ENCODE results near the gene CARD9.

CARD9 gene

DNA sequence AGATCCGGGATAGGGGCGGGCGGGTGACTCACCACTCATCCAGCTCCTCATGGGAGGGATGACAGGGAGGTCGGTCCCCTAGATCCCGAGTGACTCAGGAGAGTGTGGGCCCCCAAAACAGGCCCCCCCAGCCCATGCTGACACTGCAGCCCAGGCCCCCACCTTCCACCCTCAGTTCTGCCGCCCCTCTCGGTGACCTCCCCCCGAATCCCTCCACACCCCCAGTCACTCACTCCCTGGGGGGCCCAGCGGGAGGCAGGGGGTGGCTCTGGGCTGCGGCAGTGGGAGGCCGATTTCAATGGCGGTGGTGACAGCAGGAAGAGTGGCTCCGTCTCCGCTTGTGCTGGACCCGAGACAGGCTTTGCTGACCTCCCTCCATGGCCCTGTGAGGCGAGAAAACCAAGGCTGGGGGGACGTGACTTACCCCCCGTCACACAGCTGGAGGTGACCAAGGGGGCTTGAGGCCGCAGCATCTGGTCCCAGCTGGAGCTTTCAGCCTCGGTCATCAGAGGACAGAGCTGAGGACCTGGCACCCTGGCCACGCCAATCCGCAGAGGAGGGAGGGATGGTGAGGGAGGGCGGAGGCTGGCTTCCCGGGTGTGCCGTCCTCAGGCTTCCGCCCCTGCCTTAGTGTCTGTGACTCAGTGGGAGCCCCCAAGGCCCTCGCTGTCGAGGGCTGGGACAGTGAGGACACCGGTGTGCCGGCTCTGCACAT lies 37.2 kb downstream of the CARD9 start:
- TF ChIP-seq CTCF (conservative IDR thresholded peaks at IDR 0.05) (no peak), ZFX (IDR thresholded peaks at IDR 0.05) (no peak)

DNA sequence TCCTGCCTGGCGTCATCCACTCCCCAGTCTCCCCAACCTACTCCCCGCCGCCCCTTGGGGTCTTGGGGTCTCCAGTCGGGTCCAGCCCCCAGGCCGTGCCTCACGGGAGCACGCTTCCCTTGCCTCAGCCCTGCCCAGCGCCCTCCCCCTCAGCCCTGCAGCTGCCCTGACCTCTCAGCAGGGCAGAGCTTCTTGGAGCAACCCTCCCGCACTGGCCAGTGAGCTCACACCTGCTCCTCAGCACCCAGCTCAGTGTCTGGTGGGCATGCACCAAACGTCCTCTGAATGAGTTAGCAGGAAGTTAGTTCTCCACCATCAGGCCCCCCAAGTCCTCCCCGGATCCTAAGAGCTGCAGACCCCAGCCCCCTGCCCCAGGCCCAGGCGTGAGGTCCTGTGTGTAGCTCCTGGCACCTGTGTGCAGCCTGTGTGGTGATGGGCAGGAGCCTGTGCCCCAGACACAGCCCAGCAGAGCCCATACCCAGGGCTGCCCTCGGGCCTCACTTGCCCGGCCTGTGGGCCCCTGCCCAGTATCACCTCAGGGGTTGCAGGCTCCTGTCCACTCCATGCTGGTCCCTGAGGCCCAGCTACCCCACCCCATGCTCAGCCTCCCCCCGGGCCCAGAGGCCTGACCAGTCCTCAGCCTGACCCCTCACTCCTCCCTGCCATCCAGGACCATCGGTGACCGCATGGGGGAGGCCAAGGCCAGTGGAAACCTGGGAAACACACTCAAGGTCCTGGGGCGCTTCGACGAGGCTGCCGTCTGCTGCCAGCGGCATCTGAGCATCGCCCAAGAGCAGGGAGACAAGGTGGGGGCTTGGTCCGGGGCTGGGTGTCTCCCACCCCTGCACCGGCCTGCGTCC lies 37.9 kb downstream of the CARD9 start:
- no peak for TF ChIP-seq ZFX (IDR thresholded peaks at IDR 0.05)
- TF ChIP-seq CTCF (conservative IDR thresholded peaks at IDR 0.05): no peak
- H3K27ac ChIP-seq: no peak overlapping the region

More for the DNA sequence above, 37.2 kb downstream of the CARD9 start:
- no peak overlapping the region for H3K27ac ChIP-seq

- TF ChIP-seq ZFX (IDR thresholded peaks at IDR 0.05): no peak
- no peak overlapping the region for H3K27ac ChIP-seq
These were observed 38.9 kb downstream of the CARD9 start for GRCh38 chr9:136334541-136334940.

DNA sequence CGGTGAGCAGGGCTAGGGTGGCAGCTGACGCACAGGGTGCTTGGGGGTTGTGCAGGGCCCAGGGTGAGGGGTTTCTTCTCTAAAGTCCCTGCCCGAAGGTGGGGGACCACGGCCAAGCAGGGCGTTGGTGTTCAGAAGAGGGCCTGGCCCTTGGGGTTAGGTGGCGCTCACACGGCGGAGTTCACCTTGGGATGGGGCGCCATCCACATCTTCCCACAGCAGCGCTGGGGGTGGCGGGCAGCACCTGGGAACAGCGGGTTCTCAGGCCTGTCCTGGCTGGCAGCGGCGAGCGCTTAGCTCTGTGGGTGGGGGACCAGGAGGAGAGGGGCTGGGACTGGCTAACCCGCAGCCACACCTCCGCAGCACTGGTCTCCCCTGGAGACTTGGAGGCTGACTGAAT lies 40.0 kb downstream of the CARD9 start:
- TF ChIP-seq CTCF (conservative IDR thresholded peaks at IDR 0.05): no peak
- TF ChIP-seq ZFX (IDR thresholded peaks at IDR 0.05): no peak

DNA sequence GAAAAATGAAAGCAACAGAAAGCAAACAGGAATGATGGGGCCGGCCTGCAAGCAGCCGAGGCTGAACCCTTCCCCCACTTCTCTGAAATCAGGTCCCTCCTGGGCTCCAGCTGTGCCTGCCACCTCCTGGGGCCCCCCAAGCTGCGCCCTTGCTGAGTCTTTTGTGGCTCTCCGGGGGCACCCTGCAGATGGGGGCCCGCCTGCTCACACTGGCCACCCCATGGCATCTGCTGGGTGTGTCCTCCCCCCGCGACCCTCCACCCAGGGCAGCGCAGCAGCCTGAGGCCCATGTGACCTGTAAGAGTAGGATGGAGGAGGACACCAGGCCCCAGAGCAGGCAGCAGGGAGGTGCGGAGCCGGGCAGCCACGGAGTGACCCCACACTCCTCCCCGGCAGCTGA lies 40.4 kb downstream of the CARD9 start:
- TF ChIP-seq CTCF (conservative IDR thresholded peaks at IDR 0.05) (no peak), ZFX (IDR thresholded peaks at IDR 0.05) (no peak)
- H3K27ac ChIP-seq: no peak overlapping the region

More for the DNA sequence above, 40.0 kb downstream of the CARD9 start:
- H3K27ac ChIP-seq: no peak overlapping the region

GRCh38 chr9:136332482-136332983 lies 40.9 kb downstream of the CARD9 start:
- no peak overlapping the region for H3K27ac ChIP-seq
- TF ChIP-seq CTCF (conservative IDR thresholded peaks at IDR 0.05): no peak
- no peak for TF ChIP-seq ZFX (IDR thresholded peaks at IDR 0.05)

DNA sequence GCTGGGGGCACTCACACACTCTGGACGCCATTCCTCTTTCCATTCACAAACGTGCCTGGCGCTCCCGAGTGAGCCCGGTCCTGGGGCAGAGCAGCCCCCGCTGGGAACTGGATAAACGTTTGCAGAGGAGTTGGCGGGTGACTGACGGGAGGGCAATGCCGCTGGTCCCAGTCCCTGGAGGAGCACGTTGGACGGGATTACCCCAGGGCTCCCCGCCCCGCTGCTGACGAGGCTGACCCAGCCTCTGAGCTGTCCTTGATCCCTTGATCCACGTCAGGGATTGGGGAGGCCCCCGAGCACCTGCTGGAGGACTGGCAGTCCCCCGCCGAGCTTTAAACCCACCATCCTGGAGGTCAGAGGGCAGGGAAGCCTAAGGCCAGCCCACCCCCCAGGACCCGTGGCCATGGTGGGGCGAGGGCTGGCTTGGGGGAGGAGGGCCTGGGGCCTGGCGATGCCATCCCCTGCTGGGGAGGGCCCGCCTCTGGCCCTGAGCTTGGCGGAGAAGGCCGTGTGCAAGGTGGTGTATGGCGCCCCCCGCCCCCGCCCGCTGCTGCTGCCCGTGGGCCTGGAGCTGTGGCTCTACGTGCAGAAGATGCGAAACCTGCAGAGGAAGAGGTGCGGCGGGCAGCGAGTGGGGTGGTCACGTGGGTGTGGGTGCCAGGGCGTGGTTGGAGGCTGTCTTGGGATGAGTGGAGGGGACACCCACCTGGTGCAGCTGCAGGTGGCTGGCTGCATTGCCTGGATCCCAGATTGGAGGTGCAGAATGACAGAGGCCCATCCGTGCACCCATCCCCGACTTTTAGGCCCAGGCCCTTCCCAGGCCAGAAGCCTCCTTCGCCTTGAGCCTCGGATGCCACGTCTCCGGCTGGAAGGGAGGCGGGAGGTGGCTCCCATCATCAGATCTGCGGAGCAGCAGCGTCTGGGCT lies 41.6 kb downstream of the CARD9 start:
- no peak for TF ChIP-seq CTCF (conservative IDR thresholded peaks at IDR 0.05)
- no peak overlapping the region for H3K27ac ChIP-seq
